Duodenal mucosa (tissue), 2 donors: ENCODE results near the gene TOGARAM1.

Experiments
- H3K27ac ChIP-seq: one replicate; pipeline ENCODE4 v1.7.0; 2013; ENCODE audit warnings: low read depth, low read length
- H3K27me3 ChIP-seq, 2 donors: one replicate each; pipeline ENCODE4 v1.7.0; 2013; ENCODE audit warnings: low read length in 2 of 2, control low read depth in 1 of 2; ENCODE audit not compliant: insufficient read depth in 2 of 2, control insufficient read depth in 1 of 2
- H3K36me3 ChIP-seq, 2 donors: one replicate each; pipeline ENCODE4 v1.7.0; 2013; ENCODE audit warnings: low read length in 2 of 2, control low read depth in 1 of 2; ENCODE audit not compliant: insufficient read depth in 2 of 2, control insufficient read depth in 1 of 2
- H3K4me1 ChIP-seq, 2 donors: one replicate each; pipeline ENCODE4 v1.7.0; 2013; ENCODE audit warnings: low read length in 2 of 2, control low read depth in 1 of 2; ENCODE audit not compliant: insufficient read depth in 2 of 2, control insufficient read depth in 1 of 2
- H3K4me3 ChIP-seq, 2 donors: one replicate each; pipeline ENCODE4 v1.7.0; 2013; ENCODE audit warnings: low read length in 2 of 2, low read depth in 1 of 2
- H3K9ac ChIP-seq, 2 donors: one replicate each; pipeline ENCODE4 v1.7.0; 2013; ENCODE audit warnings: low read length in 2 of 2, low read depth in 1 of 2
- H3K9me3 ChIP-seq, 2 donors: one replicate each; pipeline ENCODE4 v1.7.0; 2013; ENCODE audit warnings: low read length in 2 of 2, control low read depth in 1 of 2; ENCODE audit not compliant: control insufficient read depth in 1 of 2

The TOGARAM1 gene

GRCh38 chr14:45057881-45058364 lies 95.9 kb downstream of the TOGARAM1 start:
- H3K4me1 ChIP-seq: no peaks in the 10 kb centered on the region
- no peaks in the 10 kb centered on the region for H3K9me3 ChIP-seq
- no peaks in the 10 kb centered on the region for H3K27me3 ChIP-seq
- no peak overlapping the region for H3K27ac ChIP-seq
- no peak overlapping the region for H3K9ac ChIP-seq
- H3K36me3 ChIP-seq: peaks cover 7 to 15% of the 10 kb centered on the region in 2 donors
- H3K4me3 ChIP-seq: no peak overlapping the region

DNA sequence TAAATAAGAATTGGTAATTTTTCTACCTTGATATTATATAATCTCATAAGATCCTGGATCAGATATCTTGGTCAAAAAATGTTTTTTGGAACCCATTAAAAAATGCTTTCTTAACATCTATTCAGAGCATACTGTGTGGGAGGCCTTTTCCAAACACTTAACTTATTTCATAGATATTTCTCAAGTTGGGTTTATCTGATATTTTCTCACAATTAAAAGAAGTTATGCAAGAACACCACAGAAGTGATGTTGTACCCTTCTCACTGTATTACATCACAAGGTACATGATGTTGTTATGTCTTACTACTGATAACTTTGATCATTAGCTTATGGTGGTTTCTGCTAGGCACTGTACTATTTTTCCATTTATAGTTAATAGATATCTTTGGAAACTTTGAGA lies 98.6 kb downstream of the TOGARAM1 start:
- H3K27me3 ChIP-seq: no peaks in the 10 kb centered on the region
- no peak overlapping the region for H3K9ac ChIP-seq
- no peaks in the 10 kb centered on the region for H3K9me3 ChIP-seq
- H3K27ac ChIP-seq: no peak overlapping the region
- H3K36me3 ChIP-seq: peaks cover 0 to 4% of the 10 kb centered on the region in 2 donors
- H3K4me1 ChIP-seq: no peaks in the 10 kb centered on the region
- H3K4me3 ChIP-seq: no peak overlapping the region

DNA sequence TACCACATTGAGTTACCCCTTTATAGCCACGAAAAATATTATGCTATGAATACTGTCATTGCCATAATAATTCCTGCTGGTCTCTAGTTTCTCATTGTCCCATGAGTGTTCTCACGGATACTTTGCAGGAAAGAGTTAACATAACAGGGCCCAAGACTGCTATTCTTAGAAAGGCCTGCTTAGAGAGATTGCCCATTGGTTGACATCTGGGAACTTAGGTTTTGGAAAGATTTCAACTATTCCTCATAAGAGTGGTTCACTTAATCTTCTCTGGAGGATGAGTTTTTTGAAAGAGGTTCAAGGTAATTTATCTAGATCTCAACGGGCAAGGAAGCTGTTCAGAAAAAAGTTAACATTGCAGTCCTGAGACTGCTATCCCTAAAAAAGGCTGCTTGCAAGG lies 103.5 kb downstream of the TOGARAM1 start:
- H3K36me3 ChIP-seq: peaks cover 0 to 3% of the 10 kb centered on the region in 2 donors
- no peaks in the 10 kb centered on the region for H3K27me3 ChIP-seq
- no peaks in the 10 kb centered on the region for H3K4me1 ChIP-seq
- no peaks in the 10 kb centered on the region for H3K9me3 ChIP-seq
- no peak overlapping the region for H3K27ac ChIP-seq
- H3K4me3 ChIP-seq: no peak overlapping the region
- no peak overlapping the region for H3K9ac ChIP-seq

GRCh38 chr14:45065956-45066355 lies 104.0 kb downstream of the TOGARAM1 start:
- no peak overlapping the region for H3K9ac ChIP-seq
- H3K4me1 ChIP-seq: no peaks in the 10 kb centered on the region
- H3K4me3 ChIP-seq: no peak overlapping the region
- H3K9me3 ChIP-seq: no peaks in the 10 kb centered on the region
- no peaks in the 10 kb centered on the region for H3K27me3 ChIP-seq
- no peak overlapping the region for H3K27ac ChIP-seq
- H3K36me3 ChIP-seq: peaks cover 0 to 3% of the 10 kb centered on the region in 2 donors

DNA sequence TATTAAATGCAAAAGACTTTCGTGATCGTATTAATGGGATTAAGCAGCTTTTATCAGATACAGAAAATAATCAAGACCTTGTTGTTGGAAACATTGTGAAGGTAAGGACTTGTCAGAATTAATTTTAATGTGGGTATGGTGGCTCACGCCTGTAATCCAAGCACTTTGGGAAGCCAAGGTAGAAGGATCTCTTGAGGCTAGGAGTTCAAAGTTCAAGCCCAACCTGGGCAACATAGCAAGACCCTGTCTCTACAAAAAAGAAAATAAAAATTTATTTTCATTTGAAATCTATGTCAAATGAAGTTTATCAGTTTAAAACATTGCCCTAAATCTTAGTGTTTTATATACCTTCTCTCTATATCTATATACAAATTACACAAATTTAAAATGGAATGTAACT lies 104.7 kb downstream of the TOGARAM1 start:
- Histone ChIP-seq H3K4me1 (no peaks in the 10 kb centered on the region), H3K9ac (no peak overlapping the region), H3K27me3 (no peaks in the 10 kb centered on the region), H3K9me3 (no peaks in the 10 kb centered on the region), H3K4me3 (no peak overlapping the region), H3K36me3 (peaks cover 0 to 3% of the 10 kb centered on the region in 2 donors), H3K27ac (no peak overlapping the region)

- H3K36me3 ChIP-seq: peaks cover 4 to 7% of the 10 kb centered on the region in 2 donors
- no peaks in the 10 kb centered on the region for H3K9me3 ChIP-seq
- H3K27ac ChIP-seq: no peak overlapping the region
- H3K4me1 ChIP-seq: no peaks in the 10 kb centered on the region
- H3K4me3 ChIP-seq: no peak overlapping the region
- H3K9ac ChIP-seq: no peak overlapping the region
- H3K27me3 ChIP-seq: no peaks in the 10 kb centered on the region
Measured at GRCh38 chr14:45068396-45068795, 106.4 kb downstream of the TOGARAM1 start.

GRCh38 chr14:45070215-45070614 lies 108.2 kb downstream of the TOGARAM1 start:
- Histone ChIP-seq H3K4me3 (no peak overlapping the region), H3K9me3 (no peaks in the 10 kb centered on the region), H3K27me3 (no peaks in the 10 kb centered on the region)

GRCh38 chr14:45072126-45072525 lies 110.1 kb downstream of the TOGARAM1 start:
- Histone ChIP-seq H3K4me1 (no peaks in the 10 kb centered on the region), H3K4me3 (no peak overlapping the region), H3K36me3 (peaks cover 4 to 7% of the 10 kb centered on the region in 2 donors), H3K27ac (no peak overlapping the region), H3K9ac (no peak overlapping the region), H3K9me3 (no peaks in the 10 kb centered on the region), H3K27me3 (no peaks in the 10 kb centered on the region)

More at GRCh38 chr14:45070215-45070614, 108.2 kb downstream of the TOGARAM1 start:
- no peaks in the 10 kb centered on the region for H3K4me1 ChIP-seq
- H3K9ac ChIP-seq: no peak overlapping the region
- peaks cover 4 to 7% of the 10 kb centered on the region in 2 donors for H3K36me3 ChIP-seq
- H3K27ac ChIP-seq: no peak overlapping the region

GRCh38 chr14:45073231-45073879 lies 111.4 kb downstream of the TOGARAM1 start:
- Histone ChIP-seq H3K27ac (no peak overlapping the region), H3K4me1 (no peaks in the 10 kb centered on the region)

GRCh38 chr14:45078323-45078722 lies 116.3 kb downstream of the TOGARAM1 start:
- no peaks in the 10 kb centered on the region for H3K27me3 ChIP-seq
- H3K36me3 ChIP-seq: no peaks in the 10 kb centered on the region
- no peak overlapping the region for H3K4me3 ChIP-seq

More at GRCh38 chr14:45073231-45073879, 111.4 kb downstream of the TOGARAM1 start:
- peaks cover 4 to 7% of the 10 kb centered on the region in 2 donors for H3K36me3 ChIP-seq
- no peak overlapping the region for H3K9ac ChIP-seq
- no peak overlapping the region for H3K4me3 ChIP-seq
- H3K27me3 ChIP-seq: no peaks in the 10 kb centered on the region
- H3K9me3 ChIP-seq: no peaks in the 10 kb centered on the region

More at GRCh38 chr14:45078323-45078722, 116.3 kb downstream of the TOGARAM1 start:
- Histone ChIP-seq H3K4me1 (peaks cover 10% of the 10 kb centered on the region in 2 donors), H3K27ac (no peak overlapping the region), H3K9ac (no peak overlapping the region), H3K9me3 (no peaks in the 10 kb centered on the region)
